K562 (cell line): ENCODE results near the gene UBE2D2.

Source experiments
- FOSL1 ChIP-seq: fragments of 200-800 bp; sonication (Bioruptor generic); conservative IDR thresholded peaks from 2 replicates; pipeline ENCODE4 v1.6.1; 2016; ENCODE audit warnings: missing genetic modification characterization, missing compliant biosample characterization
- PML ChIP-seq: IDR thresholded peaks from 2 replicates; pipeline ENCODE4 v1.6.1; 2012; ENCODE audit warnings: low read length, inconsistent platforms
- POLR2A ChIP-seq: fragments of 450-650 bp; conservative IDR thresholded peaks from 2 replicates; pipeline ENCODE4 v1.6.1; 2016
- PPARD ChIP-seq: fragments of 250-450 bp; sonication (Bioruptor Pico); IDR thresholded peaks from 2 replicates; pipeline ENCODE4 v1.8.0; 2022; ENCODE audit warnings: inconsistent platforms, mild to moderate bottlenecking, moderate library complexity
- RAD21 ChIP-seq, 2 experiments: fragments of 250-450 bp in 1 of 2; fragments of 450-650 bp in 1 of 2; sonication (Bioruptor Pico) in 1 of 2; formaldehyde crosslinking in 1 of 2; IDR thresholded peaks in 1 of 2; conservative IDR thresholded peaks in 1 of 2; 2 replicates each; pipeline versions ENCODE4 v1.4.0 to v1.8.0; 2020 to 2022; ENCODE audit warnings: mild to moderate bottlenecking in 2 of 2, moderate library complexity in 1 of 2
- RBBP5 ChIP-seq: fragments of 200-600 bp; sonication (generic); IDR thresholded peaks from 2 replicates; pipeline ENCODE4 v1.6.1; 2012; ENCODE audit warnings: borderline replicate concordance, mild to moderate bottlenecking, low read length, control low read depth, inconsistent platforms; ENCODE audit not compliant: insufficient read depth, poor library complexity, severe bottlenecking
- REST ChIP-seq, 2 experiments: fragments of 450-650 bp; formaldehyde crosslinking in 1 of 2; IDR thresholded peaks; 2 replicates each; pipeline versions ENCODE4 v1.4.0 to v1.6.1; 2014 to 2020; ENCODE audit warnings: mild to moderate bottlenecking in 2 of 2, borderline replicate concordance in 1 of 2, low read depth in 1 of 2
- SMAD1 ChIP-seq: fragments of 150-350 bp; IDR thresholded peaks from 2 replicates; pipeline ENCODE4 v1.6.1; 2014; ENCODE audit warnings: low read length, low read depth; ENCODE audit not compliant: partially characterized antibody
- XRCC5 ChIP-seq: fragments of 200-400 bp; formaldehyde crosslinking; IDR thresholded peaks from 2 replicates; pipeline ENCODE4 v1.6.1; 2017; ENCODE audit warnings: low read depth, mild to moderate bottlenecking, low read length
- ZNF354B ChIP-seq: fragments of 250-450 bp; sonication (Bioruptor Pico); IDR thresholded peaks from 2 replicates; pipeline ENCODE4 v1.4.0; 2020
- ZNF785 ChIP-seq: fragments of 250-450 bp; sonication (Bioruptor Pico); IDR thresholded peaks from 2 replicates; pipeline ENCODE4 v1.4.0; 2020; ENCODE audit warnings: mild to moderate bottlenecking

DNA sequence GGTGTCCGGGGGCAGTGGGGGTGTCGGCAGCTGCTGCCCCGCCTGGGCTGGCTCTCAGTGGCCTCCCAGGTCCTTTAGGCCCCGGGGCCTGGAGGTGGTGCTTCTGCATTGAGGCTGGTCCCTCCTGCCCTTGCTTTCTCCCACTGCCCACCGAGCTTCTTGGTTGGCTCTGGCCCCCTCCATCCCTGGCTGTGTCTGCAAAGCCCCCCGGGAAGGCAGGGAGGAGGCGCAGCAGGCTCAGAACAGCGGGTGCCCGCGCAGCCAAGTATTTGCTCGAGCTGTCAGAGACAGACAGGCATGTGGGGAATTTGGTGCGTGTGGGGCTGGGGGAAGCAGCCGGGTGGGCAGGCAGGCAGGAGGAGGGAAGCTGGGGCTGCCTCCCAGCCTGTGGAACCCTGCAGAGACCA, 98.6 kb downstream of the UBE2D2 start:
- TF ChIP-seq ZNF785 (CRISPR knock-in tag) = no peak
- TF ChIP-seq FOSL1 (tag) = no peak
- no peak for TF ChIP-seq POLR2A
- TF ChIP-seq SMAD1 = no peak
- no peak for TF ChIP-seq PML
- no peak for TF ChIP-seq ZNF354B (CRISPR knock-in tag)
- TF ChIP-seq XRCC5 = no peak
- TF ChIP-seq PPARD = no peak
- TF ChIP-seq RBBP5 = no peak
- no peak for TF ChIP-seq REST (IDR thresholded peaks at IDR 0.05; ENCODE audit: borderline replicate concordance)
- TF ChIP-seq REST (CRISPR knock-in tag; IDR thresholded peaks at IDR 0.05; ENCODE audit: low read depth) = no peak
- TF ChIP-seq RAD21 (CRISPR knock-in tag; conservative IDR thresholded peaks at IDR 0.05 in 1 of 2, IDR thresholded peaks at IDR 0.05 in 1 of 2) = no peak
